C1 segment of cervical spinal cord (tissue), 14 donors: ENCODE results near the gene MRAS.

Source experiments
- DNase-seq, 14 donors: peaks; one replicate each; lab custom pipeline; 2025; lab: John Stamatoyannopoulos, UW

The MRAS gene

GRCh38 chr3:138384976-138385375 lies 36.6 kb downstream of the MRAS start:
- DNase-seq: no peak

DNA sequence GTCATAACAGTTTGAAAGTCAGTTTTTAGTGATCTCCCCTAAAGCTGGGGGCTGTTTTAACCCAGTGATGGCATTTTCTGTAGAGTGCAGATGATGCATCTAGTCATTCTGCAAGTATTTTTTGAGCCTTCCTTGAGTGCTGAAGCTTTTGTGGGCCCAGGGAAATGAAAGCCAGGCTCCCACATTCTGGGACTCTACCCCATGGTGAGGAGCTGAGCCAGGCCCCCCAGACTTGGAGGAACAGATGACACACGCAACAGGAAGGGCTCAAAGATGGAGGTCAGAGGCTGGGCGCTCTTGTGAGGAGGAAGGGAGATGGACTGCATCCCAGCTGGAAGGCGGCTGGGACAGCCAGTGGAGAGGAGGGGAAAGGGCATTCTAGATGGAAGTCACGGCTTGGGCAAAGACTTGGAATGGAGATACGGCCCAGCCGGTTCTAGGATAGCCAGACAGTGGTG lies 40.8 kb downstream of the MRAS start:
- DNase-seq: peak in 1 of 14 donors; percentile 25

DNA sequence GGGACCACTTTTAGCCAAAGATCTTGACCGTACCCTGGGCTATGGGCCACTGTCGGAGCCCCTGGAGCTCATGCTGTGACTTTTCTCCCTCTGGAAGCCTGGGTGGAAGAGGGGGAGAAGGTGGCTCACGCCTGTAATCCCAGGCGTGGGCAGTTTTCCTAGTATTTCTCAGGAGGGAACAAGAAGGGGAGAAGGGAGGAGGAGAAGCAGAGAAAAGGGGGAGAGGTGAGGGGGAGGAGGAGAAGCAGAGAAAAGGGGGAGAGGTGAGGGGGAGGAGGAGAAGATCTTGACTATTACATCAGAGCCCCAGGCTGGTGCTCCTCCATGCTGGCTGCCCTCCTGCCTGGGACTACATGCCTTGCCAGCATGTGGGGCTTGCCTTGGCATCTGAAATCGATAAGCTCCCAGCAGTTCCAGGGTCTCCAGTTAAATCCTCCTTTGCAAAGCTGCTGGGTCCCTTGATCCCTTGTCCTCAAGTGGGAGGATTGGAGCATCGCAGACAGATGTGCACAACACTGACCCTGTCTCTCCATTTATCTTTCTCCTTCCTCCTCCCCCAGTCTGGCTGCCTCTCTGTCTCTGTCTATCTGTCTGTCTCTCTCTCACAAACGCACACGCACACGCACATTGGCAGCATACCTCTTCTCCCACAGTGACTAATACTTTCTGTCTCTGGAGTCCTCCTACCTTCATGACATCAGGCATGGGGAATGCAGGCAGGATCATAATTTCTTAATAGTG lies 41.6 kb downstream of the MRAS start:
- peak in 1 of 14 donors; percentile 20 for DNase-seq

- DNase-seq: no peak
Observed at GRCh38 chr3:138390582-138390932, 42.2 kb downstream of the MRAS start.

DNA sequence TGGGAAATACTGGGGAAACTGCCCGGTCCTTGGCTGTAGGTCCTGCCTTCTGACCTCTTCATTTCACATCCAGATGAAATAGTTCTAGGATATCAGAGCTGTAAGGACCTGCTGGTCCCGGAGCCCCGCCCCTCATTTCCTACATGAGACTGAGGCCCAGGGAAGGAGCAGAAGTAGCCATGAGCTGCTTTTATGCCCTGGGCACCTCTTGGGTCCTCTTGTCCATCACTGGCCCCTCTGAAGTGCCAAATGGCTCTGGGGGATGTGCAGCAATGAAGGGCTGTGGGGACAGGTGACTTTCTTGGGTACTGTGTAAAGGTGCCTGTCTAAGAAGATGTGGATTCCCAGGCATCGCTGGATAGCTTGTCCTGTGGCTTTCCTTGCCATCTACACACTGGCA lies 45.8 kb downstream of the MRAS start:
- no peak for DNase-seq

- DNase-seq: no peak
Observed at GRCh38 chr3:138394686-138395085, 46.3 kb downstream of the MRAS start.

- DNase-seq: peak in 2 of 14 donors; percentile 19 to 61
Observed at GRCh38 chr3:138395865-138396751, 47.7 kb downstream of the MRAS start.

- no peak for DNase-seq
Observed at GRCh38 chr3:138396752-138397410, 48.5 kb downstream of the MRAS start.

DNA sequence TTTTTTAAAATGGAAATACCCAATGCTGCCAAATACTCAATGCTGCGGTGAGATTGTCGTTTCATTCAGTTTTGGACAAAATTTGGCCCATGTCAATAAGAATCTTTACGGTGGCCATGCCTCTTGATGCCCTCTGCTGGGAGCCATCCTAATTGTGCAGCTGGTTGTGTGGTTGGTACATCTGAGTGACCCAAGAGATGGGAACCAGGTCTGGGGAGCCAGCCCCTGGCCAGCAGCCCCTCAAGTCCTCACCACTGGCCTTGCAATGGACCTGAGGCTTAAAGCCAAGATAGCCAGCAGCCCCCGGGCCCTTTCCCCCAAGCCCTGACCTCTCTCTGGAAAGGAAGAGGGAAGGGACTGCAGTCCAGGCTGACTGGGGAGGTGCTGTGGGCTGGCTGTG lies 49.6 kb downstream of the MRAS start:
- peak in 1 of 14 donors; percentile 20 for DNase-seq

- DNase-seq: no peak
Observed at GRCh38 chr3:138398791-138399575, 50.6 kb downstream of the MRAS start.

DNA sequence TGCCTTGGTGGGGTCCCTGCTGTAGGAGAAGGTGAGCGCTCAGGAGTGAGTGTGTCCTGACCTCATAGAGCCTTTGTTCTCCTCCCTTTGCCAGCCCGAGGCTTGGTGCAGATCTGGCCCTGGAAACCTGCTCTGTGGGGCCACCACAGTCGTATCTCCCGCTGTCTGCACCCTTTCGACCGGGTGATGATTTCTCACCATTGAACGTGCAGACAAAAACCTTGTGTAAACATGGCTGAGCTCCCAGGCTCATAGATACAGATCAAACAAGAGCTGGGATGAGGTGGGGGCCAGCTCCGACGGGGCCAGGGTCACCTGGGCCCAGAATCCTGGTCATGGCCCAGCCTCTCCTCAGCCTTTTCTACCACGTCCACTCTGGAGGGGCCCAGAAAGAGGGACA lies 51.4 kb downstream of the MRAS start:
- DNase-seq: no peak

- DNase-seq: no peak
Observed at GRCh38 chr3:138400651-138401070, 52.3 kb downstream of the MRAS start.

GRCh38 chr3:138401834-138402233 lies 53.5 kb downstream of the MRAS start:
- DNase-seq: peak in 1 of 14 donors; percentile 56

- DNase-seq: no peak
Observed at GRCh38 chr3:138404121-138404520, 55.7 kb downstream of the MRAS start.

DNA sequence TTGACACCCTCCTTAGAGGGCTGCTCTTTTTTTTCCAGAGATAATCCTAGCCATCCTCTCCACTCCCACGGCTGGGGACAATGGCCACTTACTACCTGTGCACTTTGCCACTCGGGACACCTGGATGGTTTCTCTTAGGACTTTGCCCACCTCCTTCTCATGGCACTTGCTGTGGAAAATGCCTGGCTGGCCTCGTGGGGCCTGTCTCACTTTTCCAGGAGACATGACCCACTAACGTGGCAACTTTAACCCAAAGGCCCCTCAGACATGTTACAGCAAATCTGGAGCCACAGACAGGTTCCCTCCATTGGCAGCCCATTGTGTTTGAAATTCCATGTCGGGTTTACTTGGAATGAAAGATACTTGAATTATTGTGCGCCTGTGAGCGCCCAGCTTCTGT lies 56.6 kb downstream of the MRAS start:
- no peak for DNase-seq

- no peak for DNase-seq
Observed at GRCh38 chr3:138405486-138405885, 57.1 kb downstream of the MRAS start.

GRCh38 chr3:138406606-138407005 lies 58.2 kb downstream of the MRAS start:
- no peak for DNase-seq

GRCh38 chr3:138407236-138407907 lies 59.0 kb downstream of the MRAS start:
- DNase-seq: no peak

GRCh38 chr3:138408751-138409570 lies 60.6 kb downstream of the MRAS start:
- DNase-seq: peak in 2 of 14 donors; percentile 29 to 65
